ENCODE measurements around the gene TRPM4.
"Not testable (repeated sequence)": the region's sequence is repeated elsewhere in the genome, so short reads cannot be mapped to it uniquely, and the experiment has no call there.

TRPM4 gene

DNA sequence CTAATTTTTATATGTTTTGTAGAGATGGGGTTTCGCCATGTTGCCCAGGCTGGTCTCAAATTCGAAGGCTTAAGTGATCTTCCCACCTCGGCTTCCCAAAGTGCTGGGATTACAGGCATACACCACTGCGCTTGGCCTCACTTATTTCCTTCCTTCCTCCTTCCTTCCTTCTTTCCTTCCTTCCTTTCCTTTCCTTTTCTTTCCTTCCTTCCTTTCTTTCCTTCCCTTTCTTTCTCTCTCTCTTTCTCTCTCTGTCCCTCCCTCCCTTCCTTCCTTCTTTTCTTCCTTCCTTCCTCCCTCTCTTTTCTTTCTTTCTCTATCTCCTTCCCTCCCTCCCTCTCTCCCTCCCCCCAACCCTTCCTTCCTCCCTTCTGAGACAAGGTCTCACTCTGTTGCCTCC is 36.8 kb downstream of the TRPM4 start:
- no peak for DNase-seq

DNA sequence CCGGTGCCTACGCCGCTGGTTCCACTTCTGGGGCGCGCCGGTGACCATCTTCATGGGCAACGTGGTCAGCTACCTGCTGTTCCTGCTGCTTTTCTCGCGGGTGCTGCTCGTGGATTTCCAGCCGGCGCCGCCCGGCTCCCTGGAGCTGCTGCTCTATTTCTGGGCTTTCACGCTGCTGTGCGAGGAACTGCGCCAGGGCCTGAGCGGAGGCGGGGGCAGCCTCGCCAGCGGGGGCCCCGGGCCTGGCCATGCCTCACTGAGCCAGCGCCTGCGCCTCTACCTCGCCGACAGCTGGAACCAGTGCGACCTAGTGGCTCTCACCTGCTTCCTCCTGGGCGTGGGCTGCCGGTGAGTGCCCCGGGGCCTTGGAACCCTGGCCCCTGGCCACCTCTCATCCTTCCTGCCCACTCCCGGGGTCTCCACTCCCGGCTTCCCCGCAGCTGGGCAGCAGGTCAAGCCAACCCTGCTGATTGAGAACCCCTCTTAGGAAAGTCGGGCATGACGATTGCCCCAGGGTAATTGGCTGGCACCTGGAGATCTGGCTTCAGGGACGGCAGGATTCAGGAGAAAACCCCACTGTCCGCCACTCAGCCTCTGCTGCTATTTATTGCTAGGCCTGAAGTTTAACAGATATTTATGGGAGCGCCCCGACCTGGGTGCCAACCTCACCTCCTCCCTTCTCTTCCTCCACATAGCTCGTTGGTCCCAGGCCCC is 39.1 kb downstream of the TRPM4 start:
- DNase-seq: no peak

DNA sequence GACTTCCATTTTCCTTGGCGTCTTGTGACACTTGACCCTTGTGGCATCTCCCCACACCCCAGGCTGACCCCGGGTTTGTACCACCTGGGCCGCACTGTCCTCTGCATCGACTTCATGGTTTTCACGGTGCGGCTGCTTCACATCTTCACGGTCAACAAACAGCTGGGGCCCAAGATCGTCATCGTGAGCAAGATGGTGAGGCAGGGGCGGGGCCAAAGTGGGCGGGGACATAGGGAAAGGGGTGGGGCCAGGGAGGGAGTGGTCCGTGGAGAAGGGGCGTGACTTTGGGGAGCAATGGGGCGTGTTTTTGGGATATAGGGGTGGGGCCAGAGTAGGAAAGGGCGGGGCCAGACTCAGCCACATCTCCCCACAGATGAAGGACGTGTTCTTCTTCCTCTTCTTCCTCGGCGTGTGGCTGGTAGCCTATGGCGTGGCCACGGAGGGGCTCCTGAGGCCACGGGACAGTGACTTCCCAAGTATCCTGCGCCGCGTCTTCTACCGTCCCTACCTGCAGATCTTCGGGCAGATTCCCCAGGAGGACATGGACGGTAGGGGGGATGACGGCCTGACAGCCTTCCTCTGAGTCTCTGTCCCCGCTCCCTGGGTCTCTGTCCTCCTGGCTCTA is 42.8 kb downstream of the TRPM4 start:
- no peak for DNase-seq

DNA sequence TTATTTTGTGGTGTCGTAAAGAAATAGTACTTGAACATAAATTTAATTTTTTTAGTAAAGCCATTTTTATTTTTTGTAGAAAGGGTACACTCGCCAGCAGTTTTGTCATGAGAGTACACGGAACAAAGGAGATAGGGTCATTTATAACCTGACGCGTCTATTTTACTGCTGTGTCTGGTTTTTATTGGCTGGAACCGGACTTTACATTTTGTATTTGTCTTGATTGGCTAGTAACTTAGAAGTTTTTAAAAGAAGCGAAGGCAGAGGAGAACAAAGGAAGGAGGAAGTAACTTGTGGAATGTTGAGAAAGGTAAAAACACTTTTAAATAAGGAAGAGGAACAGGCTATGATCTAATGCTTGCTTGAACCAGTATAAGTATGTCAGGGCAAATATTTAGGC is 43.5 kb downstream of the TRPM4 start:
- DNase-seq: no peak

DNA sequence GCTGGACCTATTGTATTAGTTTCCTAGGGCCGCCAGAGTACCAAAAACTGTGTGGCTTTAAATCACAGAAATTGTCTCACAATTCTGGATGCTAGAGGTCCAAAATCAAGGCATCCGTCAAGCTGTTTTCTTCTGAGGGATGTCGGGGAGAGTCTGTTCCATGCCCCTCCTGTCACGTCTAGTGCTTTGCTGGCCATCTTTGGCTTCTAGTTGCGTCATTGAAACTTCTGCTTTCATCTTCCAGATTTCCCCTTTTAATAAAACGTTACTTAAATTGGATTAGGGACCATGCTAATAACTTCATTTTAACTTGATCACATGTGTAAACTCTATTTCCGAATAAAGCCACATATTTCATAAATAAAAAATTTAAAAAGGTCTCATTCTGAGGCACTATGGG is 47.5 kb downstream of the TRPM4 start:
- no peak for DNase-seq

DNA sequence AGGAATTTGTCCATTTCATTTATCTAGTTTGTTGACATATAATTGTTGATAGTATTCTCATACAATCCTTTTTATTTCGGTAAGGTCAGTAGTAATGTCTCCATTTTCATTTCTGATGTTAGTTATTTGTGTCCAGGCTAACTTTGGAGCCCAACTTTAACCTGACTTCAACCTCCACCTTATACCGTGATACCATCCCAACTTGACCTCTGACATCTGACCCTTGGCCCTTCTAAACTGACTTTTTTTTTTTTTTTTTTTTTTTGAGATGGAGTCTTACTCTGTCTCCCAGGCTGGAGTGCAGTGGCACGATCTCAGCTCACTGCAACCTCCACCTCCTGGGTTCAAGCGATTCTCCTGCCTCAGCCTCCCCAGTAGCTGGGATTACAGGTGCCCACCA is 51.9 kb downstream of the TRPM4 start:
- not testable (repeated sequence) for DNase-seq

DNA sequence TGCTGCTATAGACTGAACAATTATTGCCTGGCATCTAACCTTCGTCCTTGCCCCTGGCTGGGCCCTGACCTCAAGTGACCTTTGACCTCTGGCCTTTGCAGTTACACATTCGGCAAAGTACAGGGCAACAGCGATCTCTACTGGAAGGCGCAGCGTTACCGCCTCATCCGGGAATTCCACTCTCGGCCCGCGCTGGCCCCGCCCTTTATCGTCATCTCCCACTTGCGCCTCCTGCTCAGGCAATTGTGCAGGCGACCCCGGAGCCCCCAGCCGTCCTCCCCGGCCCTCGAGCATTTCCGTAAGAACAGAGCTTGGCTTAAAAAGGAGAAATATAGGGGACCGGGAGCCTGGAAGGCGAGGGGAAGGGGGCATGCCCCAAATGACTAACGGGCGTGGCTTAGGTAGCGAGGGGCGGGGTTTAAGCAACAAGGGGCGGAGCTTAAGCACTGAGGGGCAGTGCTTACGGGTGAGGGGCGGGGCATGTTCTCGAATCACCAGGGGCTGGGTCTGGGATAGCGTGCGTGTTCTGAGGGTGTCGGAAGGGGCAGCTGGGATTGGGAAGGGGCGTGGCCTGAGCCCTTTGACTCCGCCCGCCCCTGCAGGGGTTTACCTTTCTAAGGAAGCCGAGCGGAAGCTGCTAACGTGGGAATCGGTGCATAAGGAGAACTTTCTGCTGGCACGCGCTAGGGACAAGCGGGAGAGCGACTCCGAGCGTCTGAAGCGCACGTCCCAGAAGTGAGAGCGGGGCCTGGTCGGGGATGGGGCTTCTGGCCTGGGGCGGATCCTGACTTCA is 52.7 kb downstream of the TRPM4 start:
- DNase-seq: no peak

DNA sequence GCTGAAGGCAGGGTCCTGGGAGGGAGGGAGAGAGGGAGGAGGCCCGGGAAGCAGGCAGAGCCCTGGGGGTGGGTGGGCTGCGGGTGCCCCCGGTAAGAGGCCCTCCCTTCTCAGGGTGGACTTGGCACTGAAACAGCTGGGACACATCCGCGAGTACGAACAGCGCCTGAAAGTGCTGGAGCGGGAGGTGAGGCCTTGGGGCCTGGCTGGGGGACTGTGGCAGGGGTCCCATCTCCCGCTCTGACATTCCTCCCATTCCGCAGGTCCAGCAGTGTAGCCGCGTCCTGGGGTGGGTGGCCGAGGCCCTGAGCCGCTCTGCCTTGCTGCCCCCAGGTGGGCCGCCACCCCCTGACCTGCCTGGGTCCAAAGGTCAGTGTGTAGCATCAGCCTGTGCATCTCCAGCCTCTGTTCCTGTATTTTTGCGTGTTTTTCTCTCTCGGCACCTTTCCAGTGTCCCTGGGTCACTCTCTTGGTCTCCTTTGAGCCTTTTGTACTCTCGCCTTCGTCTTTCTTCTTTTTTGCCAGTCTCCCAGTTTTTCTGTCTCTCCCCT is 53.4 kb downstream of the TRPM4 start:
- DNase-seq: no peak

DNA sequence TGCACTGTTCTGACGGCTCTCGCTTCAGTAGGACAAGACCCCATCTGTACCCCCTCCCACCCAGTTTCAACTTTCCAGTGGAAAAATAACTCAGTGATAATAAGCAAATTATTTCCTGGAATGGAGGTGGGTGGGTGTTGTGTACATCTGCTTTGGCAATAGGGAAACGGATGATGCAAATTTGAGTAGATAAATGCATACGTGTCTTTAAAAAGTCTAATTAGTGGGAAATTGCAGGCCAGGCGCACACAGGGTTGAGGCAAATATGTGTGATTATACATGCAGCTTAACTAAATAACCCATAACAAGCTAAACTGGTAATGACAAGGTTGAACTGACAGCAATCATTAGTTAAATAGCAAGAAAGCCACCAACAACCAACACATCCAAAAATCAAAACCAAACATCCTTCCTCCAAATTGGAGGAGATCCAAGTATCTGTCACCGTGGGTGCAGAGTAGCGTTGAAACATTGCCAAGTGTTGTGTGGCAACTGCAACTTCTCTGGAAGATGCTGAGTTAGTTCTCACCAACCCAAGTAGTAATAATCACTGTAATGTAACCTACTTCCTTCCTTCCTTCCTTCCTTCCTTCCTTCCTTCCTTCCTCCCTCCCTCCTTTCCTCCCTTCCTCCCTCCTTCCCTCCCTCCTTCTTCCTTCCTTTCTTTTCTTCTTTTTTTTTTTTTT is 54.6 kb downstream of the TRPM4 start:
- no peak for DNase-seq

DNA sequence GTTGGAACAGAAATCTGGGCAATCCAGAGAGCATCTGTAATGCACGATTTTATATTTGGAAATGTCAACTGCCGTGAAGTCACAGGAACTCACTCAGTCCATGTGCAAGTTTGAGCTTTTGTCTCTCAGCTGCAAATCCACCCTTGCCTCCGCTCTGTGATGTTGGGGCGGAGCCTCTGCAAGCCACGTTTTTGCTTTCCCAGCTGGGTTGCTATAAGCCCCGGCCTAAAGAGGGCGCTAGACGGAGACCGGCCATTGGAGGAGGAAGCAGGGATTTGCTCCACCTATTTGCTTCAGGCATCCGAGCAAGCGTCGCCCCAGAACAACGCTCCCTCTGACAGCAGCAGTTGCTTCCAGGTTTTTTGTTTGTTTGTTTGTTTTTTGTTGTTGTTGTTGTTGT is 56.2 kb downstream of the TRPM4 start:
- no peak for DNase-seq

DNA sequence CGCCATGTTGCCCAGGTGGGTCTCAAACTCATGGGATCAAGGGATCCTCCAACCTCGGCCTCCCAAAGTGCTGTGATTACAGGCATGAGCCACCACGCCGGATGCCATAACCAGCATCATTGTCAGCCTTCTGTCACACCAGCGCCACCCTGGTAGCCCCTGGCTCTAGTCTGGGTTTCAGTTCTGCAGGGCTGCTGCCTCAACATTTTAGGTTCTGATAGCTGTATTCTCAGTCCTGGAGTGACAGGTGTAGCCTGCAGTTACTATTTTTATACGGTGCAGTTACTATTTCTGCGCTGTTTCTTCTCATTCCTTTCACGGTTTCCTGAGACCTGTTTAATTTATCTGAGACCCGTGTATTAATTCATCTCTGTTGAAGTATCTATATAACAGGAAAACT is 57.1 kb downstream of the TRPM4 start:
- no peak for DNase-seq

DNA sequence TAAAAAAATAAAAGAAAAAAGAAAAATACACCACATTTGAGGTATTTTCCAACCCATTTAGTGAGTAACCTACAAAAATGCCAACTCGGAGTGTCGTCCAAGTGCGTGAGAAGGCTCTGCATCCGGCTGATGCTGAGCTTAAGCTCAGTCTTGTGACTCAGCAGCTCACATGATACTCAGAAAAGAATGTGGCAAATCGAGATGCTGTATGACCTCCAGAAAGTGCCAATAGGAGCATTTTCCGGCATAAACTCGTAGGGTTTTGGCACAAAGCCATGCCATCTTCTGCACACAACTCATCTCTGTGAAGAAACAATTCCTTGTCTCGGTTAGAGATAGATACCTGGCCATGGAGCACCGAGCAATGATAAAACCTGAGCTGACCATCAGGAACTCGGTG is 58.5 kb downstream of the TRPM4 start:
- no peak for DNase-seq

DNA sequence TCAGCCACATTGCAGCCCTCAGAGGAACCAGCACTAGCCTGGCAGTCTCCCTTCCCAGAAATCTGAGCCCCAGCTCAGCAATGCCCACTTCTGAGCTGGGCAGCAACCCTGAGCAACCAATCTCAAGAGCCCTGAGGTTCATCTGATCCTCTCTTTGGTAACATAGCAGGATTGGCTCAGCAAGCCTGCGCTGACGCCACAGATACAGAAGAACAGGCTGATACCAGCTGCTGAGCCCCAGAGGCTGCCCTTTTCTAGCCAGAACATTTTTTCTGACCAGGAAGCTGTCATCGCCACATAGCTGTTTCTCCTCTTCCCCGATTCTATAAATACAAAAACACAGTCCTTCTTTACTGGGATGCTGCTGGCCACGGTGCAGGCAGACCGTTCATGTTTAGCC is 59.8 kb downstream of the TRPM4 start:
- no peak for DNase-seq

DNA sequence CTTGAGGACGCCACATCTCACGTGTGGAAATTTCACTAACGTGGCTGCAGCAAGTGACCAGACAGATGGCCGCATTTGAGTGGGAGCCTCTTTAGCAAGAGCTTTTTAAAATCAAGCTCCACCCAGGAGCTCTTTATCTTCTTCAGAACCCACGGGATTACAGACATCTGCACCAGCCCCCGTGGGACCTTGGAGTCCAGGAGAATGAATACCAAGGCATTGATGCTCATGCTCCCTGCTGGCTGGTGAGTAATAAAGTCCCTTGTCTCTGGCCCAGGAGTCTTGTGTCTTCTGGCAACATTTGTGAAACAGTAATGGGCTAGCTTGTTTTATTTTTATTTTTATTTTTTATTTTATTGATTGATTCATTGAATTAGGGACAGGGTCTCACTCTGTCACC is 64.4 kb downstream of the TRPM4 start:
- DNase-seq: no peak

DNA sequence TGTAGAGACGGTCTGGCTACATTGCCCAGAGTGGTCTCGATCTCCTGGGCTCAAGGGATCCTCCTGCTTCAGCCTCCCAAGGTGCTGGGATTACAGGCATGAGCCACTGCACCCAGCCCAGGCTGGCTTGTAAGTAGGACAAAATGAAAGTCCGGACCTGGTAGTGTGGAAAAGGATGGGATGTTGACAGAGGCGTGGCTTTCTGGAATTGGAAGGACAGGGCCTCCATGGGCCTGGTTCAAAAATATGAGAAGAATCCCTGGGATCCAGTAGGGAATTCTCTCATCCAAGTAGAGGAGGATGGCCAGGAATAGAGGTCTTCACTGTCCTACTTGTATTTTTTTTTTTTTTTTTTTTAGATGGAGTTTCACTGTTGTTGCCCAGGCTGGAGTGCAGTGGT is 64.9 kb downstream of the TRPM4 start:
- DNase-seq: no peak

DNA sequence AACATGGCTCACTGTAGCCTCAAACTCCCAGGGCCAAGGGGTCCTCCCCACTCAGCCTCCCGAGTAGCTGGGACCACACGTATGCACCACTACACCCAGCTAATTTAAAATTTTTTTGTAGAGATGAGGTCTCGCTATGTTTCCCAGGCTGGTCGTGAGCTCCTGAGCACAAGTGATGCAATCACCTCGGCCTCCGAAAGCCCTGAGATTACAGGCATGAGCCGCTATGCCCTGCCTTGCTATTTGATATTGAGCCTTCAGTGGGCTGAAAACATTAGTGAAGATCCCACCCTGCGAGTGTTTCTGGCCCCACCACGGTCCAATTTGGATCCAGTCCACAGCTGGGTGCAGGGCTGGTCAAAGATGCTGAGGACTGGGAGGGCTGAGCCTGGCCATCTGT is 65.9 kb downstream of the TRPM4 start:
- DNase-seq: no peak

DNA sequence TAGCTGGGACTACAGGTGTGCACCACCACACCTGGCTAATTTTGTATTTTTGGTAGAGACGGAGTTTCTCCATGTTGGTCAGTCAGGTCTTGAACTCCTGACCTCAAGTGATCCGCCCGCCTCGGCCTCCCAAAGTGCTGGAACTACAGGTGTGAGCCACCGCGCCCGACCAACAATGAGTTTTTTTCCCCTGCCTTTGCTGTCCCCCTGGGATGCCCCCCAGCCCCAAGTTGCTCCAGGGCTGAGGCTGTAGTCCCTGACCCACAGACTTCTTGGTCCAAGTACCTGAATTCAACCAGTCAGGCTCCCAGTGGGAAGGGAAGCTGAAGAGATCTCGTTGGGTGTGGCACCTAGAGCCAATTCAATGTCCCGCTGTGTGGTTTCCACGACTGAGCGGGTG is 66.8 kb downstream of the TRPM4 start:
- not testable (repeated sequence) for DNase-seq

DNA sequence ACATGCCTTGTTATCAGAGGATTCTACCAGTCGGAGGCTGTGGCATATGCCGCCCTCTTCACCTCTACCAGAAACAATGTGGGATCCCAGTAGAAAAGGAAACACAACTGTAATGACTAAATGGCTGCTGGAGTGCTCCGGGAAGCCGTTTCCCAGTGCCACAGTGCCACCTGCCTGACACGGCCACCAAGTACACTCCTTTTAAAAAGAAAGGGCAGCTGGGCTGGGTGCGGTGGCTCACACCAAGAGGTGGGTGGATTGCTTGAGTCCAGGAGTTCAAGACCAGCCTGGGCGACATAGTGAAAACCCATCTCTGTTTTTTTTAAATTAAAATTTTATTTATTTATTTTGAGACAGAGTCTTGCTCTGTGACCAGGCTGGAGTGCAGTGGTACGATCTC is 67.3 kb downstream of the TRPM4 start:
- DNase-seq: no peak

DNA sequence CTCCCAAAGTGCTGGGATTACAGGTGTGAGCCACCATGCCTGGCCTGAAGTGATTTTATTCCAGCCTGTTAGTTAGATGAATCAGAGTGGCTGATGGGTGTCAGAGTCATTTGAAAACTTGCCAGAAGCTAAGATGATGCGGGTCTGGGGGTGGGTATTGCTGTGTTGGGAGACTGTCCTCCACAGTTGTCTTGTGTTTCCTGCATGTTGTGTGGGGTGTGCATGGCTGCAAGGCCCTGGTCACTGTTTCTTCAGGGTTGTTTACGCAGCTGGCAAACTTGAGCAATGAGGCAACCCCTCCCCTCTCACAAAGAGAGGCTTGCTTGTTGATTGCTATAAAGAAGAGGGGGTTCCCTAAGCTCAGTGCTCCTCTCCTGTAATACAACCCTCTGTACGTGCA is 71.8 kb downstream of the TRPM4 start:
- no peak for DNase-seq

DNA sequence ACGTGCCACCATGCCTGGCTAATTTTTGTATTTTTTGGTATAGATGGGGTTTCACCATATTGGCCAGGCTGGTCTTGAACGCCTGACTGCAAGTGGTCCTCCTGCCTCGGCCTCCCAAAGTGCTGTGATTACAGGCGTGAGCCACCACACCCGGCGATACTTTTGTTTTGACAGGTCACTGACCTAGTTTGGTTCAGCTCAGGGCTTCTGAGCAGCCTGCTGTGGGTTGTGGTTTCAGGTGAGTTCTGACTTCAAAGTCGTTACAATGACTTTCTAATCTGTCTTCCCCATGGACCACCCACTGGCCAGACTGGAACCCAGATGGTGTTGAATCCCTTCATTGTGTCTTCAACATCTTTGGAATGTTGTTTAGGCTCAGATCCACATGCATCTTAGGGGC is 73.8 kb downstream of the TRPM4 start:
- no peak for DNase-seq

DNA sequence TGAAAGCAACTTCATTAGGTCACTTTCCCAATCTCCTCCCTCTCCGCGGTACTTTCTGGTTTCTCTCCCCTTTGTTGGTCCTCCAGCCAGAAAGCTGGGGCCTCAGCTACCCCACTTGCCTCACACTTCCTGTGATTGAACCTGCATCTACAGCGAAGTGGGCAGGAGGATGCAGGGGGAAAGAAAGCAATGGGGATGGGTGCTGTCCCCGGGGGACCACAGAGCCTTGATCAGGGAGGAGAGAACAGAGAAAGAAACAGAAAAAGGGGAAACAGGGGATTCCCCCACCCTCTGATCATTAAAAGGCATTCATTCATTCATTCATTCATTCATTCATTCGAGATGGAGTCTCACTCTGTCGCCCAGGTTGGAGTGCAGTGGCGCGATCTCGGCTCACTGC is 74.2 kb downstream of the TRPM4 start:
- DNase-seq: peak; percentile 27

DNA sequence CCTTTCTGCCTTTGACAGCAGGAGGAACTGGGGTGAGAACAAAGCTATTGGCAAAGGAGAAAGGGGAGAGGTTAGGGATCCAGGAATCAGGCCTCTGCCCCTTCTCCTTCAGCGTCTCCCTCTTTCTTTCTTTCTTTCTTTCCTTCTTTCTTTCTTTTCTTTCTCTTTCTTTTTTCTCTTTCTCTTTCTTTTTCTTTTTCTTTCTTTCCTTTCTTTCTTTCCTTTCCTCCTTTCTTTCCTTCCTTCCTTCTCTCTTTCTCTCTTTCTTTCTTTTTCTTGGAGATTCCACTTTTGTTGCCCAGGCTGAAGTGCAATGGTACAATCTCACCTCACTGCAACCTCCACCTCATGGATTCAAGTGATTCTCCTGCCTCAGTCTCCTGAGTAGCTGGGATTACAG is 75.6 kb downstream of the TRPM4 start:
- DNase-seq: no peak

DNA sequence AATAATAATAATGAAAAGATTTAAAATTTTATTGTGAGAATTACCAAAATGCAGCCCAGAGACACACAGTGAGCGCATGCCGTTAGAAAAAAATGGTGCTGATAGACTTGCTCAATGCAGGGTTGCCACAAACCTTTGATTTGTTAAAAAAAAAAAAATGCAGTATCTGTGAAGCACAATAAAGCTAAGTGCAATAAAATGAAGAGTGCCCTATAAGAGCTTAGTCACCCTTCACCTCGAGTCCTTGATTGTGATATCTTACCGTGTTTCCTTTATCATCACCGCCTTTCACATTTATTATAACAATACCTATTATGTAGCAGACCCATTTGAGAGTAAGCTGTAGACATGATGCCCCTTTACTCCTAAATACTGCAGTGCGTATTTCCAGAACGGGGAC is 84.2 kb downstream of the TRPM4 start:
- DNase-seq: no peak
